Liver (tissue), 9 donors: ENCODE data around the gene CAPN10. TPM values are rescaled to one million over a fixed set of nuclear protein-coding genes. Genes with fewer than 3 reads are reported as not detected.

Source experiments
- DNase-seq: peaks from one replicate; pipeline ENCODE4 v3.0.0-alpha.2; 2017; ENCODE audit warnings: low spot score
- H3K27ac ChIP-seq, 2 donors: one replicate each; pipeline ENCODE4 v1.7.0; 2013; ENCODE audit warnings: inconsistent platforms in 2 of 2, low read length in 2 of 2, control low read depth in 1 of 2, low read depth in 1 of 2, mild to moderate bottlenecking in 1 of 2
- H3K27me3 ChIP-seq, 4 donors: one replicate each; pipeline versions ENCODE4 v1.6.1 to v1.7.0; 2013; ENCODE audit warnings: low read length in 3 of 4, inconsistent platforms in 1 of 4, mild to moderate bottlenecking in 1 of 4, moderate library complexity in 1 of 4; ENCODE audit not compliant: control insufficient read depth in 4 of 4, insufficient read depth in 4 of 4
- H3K36me3 ChIP-seq, 4 donors: one replicate each; pipeline versions ENCODE4 v1.6.1 to v1.7.0; 2013; ENCODE audit warnings: low read length in 3 of 4, mild to moderate bottlenecking in 3 of 4, low read depth in 1 of 4, moderate library complexity in 1 of 4; ENCODE audit not compliant: control insufficient read depth in 4 of 4, insufficient read depth in 3 of 4
- H3K4me1 ChIP-seq, 4 donors: one replicate each; pipeline versions ENCODE4 v1.6.1 to v1.7.0; 2013; ENCODE audit warnings: low read length in 3 of 4, mild to moderate bottlenecking in 3 of 4, moderate library complexity in 1 of 4; ENCODE audit not compliant: control insufficient read depth in 4 of 4, insufficient read depth in 4 of 4
- H3K4me3 ChIP-seq, 3 donors: one replicate each; pipeline versions ENCODE4 v1.6.1 to v1.7.0; 2013; ENCODE audit warnings: low read length in 3 of 3, control low read depth in 1 of 3, low read depth in 1 of 3, mild to moderate bottlenecking in 1 of 3
- H3K9ac ChIP-seq, 2 donors: one replicate each; pipeline ENCODE4 v1.7.0; 2013; ENCODE audit warnings: low read length in 2 of 2, mild to moderate bottlenecking in 2 of 2, moderate library complexity in 2 of 2, control low read depth in 1 of 2, low read depth in 1 of 2
- H3K9me3 ChIP-seq, 4 donors: one replicate each; pipeline versions ENCODE4 v1.6.1 to v1.7.0; 2013; ENCODE audit warnings: low read length in 3 of 4; ENCODE audit not compliant: control insufficient read depth in 4 of 4
- CTCF ChIP-seq: fragments of 150-350 bp; IDR thresholded peaks from 2 replicates; pipeline ENCODE4 v1.5.1; 2017; ENCODE audit warnings: improper control_type of control experiment, low read depth, low read length; ENCODE audit not compliant: missing input control
- EGR1 ChIP-seq, 2 donors: IDR thresholded peaks; 2 replicates each; pipeline ENCODE4 v1.6.1; 2016 to 2018; ENCODE audit warnings: antibody characterized with exemption in 2 of 2, low read depth in 2 of 2
- FOXA1 ChIP-seq: IDR thresholded peaks from 2 replicates; pipeline ENCODE4 v1.6.1; 2016; ENCODE audit warnings: antibody characterized with exemption
- FOXA2 ChIP-seq: IDR thresholded peaks from 2 replicates; pipeline ENCODE4 v1.6.1; 2016; ENCODE audit warnings: antibody characterized with exemption
- GABPA ChIP-seq, 2 donors: IDR thresholded peaks in 1 of 2; conservative IDR thresholded peaks in 1 of 2; 2 replicates each; pipeline ENCODE4 v1.6.1; 2016; ENCODE audit warnings: antibody characterized with exemption in 2 of 2, mild to moderate bottlenecking in 1 of 2, moderate library complexity in 1 of 2
- HNF4A ChIP-seq, 2 donors: conservative IDR thresholded peaks; 2 replicates each; pipeline ENCODE4 v1.6.1; 2016; ENCODE audit warnings: antibody characterized with exemption in 2 of 2, mild to moderate bottlenecking in 2 of 2
- HNF4G ChIP-seq: IDR thresholded peaks from 2 replicates; pipeline ENCODE4 v1.6.1; 2016; ENCODE audit warnings: antibody characterized with exemption
- JUND ChIP-seq, 2 donors: IDR thresholded peaks; 2 replicates each; pipeline ENCODE4 v1.6.1; 2016; ENCODE audit warnings: antibody characterized with exemption in 2 of 2
- MAX ChIP-seq: IDR thresholded peaks from 2 replicates; pipeline ENCODE4 v1.6.1; 2016; ENCODE audit warnings: antibody characterized with exemption
- NR2F2 ChIP-seq: IDR thresholded peaks from 2 replicates; pipeline ENCODE4 v1.6.1; 2016; ENCODE audit warnings: antibody characterized with exemption
- RAD21 ChIP-seq, 2 donors: IDR thresholded peaks; 2 replicates each; pipeline ENCODE4 v1.6.1; 2016; ENCODE audit warnings: antibody characterized with exemption in 2 of 2, mild to moderate bottlenecking in 2 of 2
- RXRA ChIP-seq, 2 donors: IDR thresholded peaks; 2 replicates each; pipeline ENCODE4 v1.6.1; 2017 to 2018; ENCODE audit warnings: antibody characterized with exemption in 2 of 2, mild to moderate bottlenecking in 1 of 2
- SP1 ChIP-seq: IDR thresholded peaks from 2 replicates; pipeline ENCODE4 v1.6.1; 2018; ENCODE audit warnings: antibody characterized with exemption, mild to moderate bottlenecking
- TAF1 ChIP-seq: conservative IDR thresholded peaks from 2 replicates; pipeline ENCODE4 v1.6.1; 2016; ENCODE audit warnings: antibody characterized with exemption, mild to moderate bottlenecking
- YY1 ChIP-seq: IDR thresholded peaks from 2 replicates; pipeline ENCODE4 v1.6.1; 2016; ENCODE audit warnings: antibody characterized with exemption, mild to moderate bottlenecking
- WGBS: extraction: QIAGEN DNeasy Blood & Tissue Kit; methylation state at CpG from one replicate; pipeline ENCODE4 v1.1.7; 2013; 5-methylcytosine and 5-hydroxymethylcytosine counted together
- polyA plus RNA-seq, 2 donors: library from polyadenylated mRNA; stranded (reverse) in 1 of 2; unstranded in 1 of 2; fragments of 200-250 nt in 1 of 2; fragments of >200 nt in 1 of 2; fragmentation: Nextera tagmentation in 1 of 2; extraction: Ambion mirVana in 1 of 2; gene quantifications; one replicate each; pipeline versions ENCODE4 v1.2.1 to v1.2.3, GENCODE V29; 2013 to 2015
- total RNA-seq, 2 donors: library from RNA; depleted of rRNA; stranded (reverse); fragments of >200 nt; gene quantifications; one replicate each; pipeline ENCODE4 v1.2.3, GENCODE V29; 2014
- TF ChIP-seq, protein P1 (sequence below): IDR thresholded peaks from 2 replicates; pipeline ENCODE4 v1.6.1; 2016; ENCODE audit warnings: antibody characterized with exemption
- TF ChIP-seq, protein P2 (sequence below): IDR thresholded peaks from 2 replicates; pipeline ENCODE4 v1.6.1; 2016; ENCODE audit warnings: antibody characterized with exemption
- TF ChIP-seq, protein P3 (sequence below): IDR thresholded peaks from 2 replicates; pipeline ENCODE4 v1.6.1; 2016; ENCODE audit warnings: antibody characterized with exemption, mild to moderate bottlenecking
- donor health status: healthy.
- donor health status: healthy.
- donor health status: healthy.
- donor health status: healthy.
- donor health status: healthy.

Gene CAPN10
- total and polyA plus RNA-seq, 4 donors = 4.8 to 11.3 (median 6.5) TPM

GRCh38 chr2:240557101-240557751 is 29.3 kb upstream of the CAPN10 start:
- no peak overlapping the region for H3K27ac ChIP-seq
- no peaks in the 10 kb centered on the region for H3K27me3 ChIP-seq
- no peaks in the 10 kb centered on the region for H3K9me3 ChIP-seq
- H3K4me3 ChIP-seq = peak overlapping the region in 1 of 3 donors; percentile 43
- TF ChIP-seq, protein P1, sequence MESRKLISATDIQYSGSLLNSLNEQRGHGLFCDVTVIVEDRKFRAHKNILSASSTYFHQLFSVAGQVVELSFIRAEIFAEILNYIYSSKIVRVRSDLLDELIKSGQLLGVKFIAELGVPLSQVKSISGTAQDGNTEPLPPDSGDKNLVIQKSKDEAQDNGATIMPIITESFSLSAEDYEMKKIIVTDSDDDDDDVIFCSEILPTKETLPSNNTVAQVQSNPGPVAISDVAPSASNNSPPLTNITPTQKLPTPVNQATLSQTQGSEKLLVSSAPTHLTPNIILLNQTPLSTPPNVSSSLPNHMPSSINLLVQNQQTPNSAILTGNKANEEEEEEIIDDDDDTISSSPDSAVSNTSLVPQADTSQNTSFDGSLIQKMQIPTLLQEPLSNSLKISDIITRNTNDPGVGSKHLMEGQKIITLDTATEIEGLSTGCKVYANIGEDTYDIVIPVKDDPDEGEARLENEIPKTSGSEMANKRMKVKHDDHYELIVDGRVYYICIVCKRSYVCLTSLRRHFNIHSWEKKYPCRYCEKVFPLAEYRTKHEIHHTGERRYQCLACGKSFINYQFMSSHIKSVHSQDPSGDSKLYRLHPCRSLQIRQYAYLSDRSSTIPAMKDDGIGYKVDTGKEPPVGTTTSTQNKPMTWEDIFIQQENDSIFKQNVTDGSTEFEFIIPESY = no peak
- TF ChIP-seq CTCF = no peak
- TF ChIP-seq HNF4A (conservative IDR thresholded peaks at IDR 0.05) = no peak
- TF ChIP-seq RXRA (IDR thresholded peaks at IDR 0.05) = no peak
- TF ChIP-seq GABPA (IDR thresholded peaks at IDR 0.05 in 1 of 2, conservative IDR thresholded peaks at IDR 0.05 in 1 of 2) = no peak
- TF ChIP-seq FOXA2 = no peak
- TF ChIP-seq EGR1 (IDR thresholded peaks at IDR 0.05; ENCODE audit: low read depth in 2 of 2) = no peak
- TF ChIP-seq SP1 = no peak
- TF ChIP-seq MAX = no peak
- TF ChIP-seq HNF4G = no peak
- no peak for TF ChIP-seq FOXA1
- TF ChIP-seq RAD21 (IDR thresholded peaks at IDR 0.05) = no peak
- TF ChIP-seq, protein P2, sequence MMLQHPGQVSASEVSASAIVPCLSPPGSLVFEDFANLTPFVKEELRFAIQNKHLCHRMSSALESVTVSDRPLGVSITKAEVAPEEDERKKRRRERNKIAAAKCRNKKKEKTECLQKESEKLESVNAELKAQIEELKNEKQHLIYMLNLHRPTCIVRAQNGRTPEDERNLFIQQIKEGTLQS = no peak
- no peak for TF ChIP-seq TAF1
- TF ChIP-seq JUND (IDR thresholded peaks at IDR 0.05) = no peak
- no peak for TF ChIP-seq YY1
- TF ChIP-seq, protein P3, sequence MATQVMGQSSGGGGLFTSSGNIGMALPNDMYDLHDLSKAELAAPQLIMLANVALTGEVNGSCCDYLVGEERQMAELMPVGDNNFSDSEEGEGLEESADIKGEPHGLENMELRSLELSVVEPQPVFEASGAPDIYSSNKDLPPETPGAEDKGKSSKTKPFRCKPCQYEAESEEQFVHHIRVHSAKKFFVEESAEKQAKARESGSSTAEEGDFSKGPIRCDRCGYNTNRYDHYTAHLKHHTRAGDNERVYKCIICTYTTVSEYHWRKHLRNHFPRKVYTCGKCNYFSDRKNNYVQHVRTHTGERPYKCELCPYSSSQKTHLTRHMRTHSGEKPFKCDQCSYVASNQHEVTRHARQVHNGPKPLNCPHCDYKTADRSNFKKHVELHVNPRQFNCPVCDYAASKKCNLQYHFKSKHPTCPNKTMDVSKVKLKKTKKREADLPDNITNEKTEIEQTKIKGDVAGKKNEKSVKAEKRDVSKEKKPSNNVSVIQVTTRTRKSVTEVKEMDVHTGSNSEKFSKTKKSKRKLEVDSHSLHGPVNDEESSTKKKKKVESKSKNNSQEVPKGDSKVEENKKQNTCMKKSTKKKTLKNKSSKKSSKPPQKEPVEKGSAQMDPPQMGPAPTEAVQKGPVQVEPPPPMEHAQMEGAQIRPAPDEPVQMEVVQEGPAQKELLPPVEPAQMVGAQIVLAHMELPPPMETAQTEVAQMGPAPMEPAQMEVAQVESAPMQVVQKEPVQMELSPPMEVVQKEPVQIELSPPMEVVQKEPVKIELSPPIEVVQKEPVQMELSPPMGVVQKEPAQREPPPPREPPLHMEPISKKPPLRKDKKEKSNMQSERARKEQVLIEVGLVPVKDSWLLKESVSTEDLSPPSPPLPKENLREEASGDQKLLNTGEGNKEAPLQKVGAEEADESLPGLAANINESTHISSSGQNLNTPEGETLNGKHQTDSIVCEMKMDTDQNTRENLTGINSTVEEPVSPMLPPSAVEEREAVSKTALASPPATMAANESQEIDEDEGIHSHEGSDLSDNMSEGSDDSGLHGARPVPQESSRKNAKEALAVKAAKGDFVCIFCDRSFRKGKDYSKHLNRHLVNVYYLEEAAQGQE = no peak
- TF ChIP-seq NR2F2 = no peak
- peaks cover 13 to 35% (median 24%) of the 10 kb centered on the region in 4 donors for H3K4me1 ChIP-seq
- 50% methylated on average over 51 of the region's 51 CpGs for WGBS
- H3K9ac ChIP-seq = no peak overlapping the region
- no peak for DNase-seq
- peaks cover 0 to 4% (median 1%) of the 10 kb centered on the region in 4 donors for H3K36me3 ChIP-seq
